ENCODE data around the gene CACNG3. TPM values are rescaled to one million over a fixed set of nuclear protein-coding genes. Genes with fewer than 3 reads are reported as not detected.

Gene CACNG3
- total and polyA plus RNA-seq, 2 of the 4 experiments (the other 2 are of a cell fraction), result not detected

DNA sequence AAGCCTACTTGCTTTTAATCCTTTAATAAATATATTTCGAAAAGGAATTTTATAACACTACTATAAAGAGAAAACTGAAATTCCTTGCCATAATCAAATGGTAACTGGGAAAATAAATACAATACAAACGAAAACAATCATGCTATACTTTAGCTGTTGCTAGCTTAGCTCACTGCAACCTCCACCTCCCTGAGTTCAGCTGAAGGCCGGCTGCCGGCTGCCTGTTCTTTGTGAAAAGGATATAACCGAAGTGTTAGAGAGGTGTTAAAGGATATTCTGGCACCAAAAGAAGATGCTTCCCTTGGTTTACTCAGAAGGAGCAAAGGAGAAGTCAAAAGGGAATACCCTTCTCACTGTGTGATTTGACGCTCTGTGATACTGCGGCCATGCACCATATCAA, 108.5 kb downstream of the CACNG3 start:
- Histone ChIP-seq H4K5ac (ENCODE audit: low read depth, low read length) (no peak overlapping the region), H3K9me3 (ENCODE audit: control insufficient read depth, insufficient read depth, low read length) (no peaks in the 10 kb centered on the region), H3K4me2 (ENCODE audit: low read depth, low read length) (no peak overlapping the region), H3K4ac (ENCODE audit: low read depth, low read length) (no peak overlapping the region), H4K91ac (ENCODE audit: insufficient read depth, low read depth, low read length) (no peak overlapping the region), H3K36me3 (ENCODE audit: control insufficient read depth, insufficient read depth, low read length) (no peaks in the 10 kb centered on the region), H2BK20ac (ENCODE audit: low read depth, low read length) (no peak overlapping the region), H4K8ac (ENCODE audit: low read depth in 2 of 2, low read length in 2 of 2) (no peak overlapping the region), H2AK5ac (ENCODE audit: low read depth, low read length) (no peak overlapping the region), H2BK5ac (ENCODE audit: low read depth, low read length, poor library complexity, severe bottlenecking) (no peak overlapping the region), H3K14ac (replicated peaks; ENCODE audit: low read depth, low read length) (no peak overlapping the region), H3K9ac (ENCODE audit: low read depth, low read length) (no peak overlapping the region), H3K27ac (ENCODE audit: insufficient read depth, low read length) (no peak overlapping the region), H2BK15ac (ENCODE audit: low read depth, low read length) (no peak overlapping the region), H2AFZ (replicated peaks; ENCODE audit: low read length, poor library complexity) (no peak overlapping the region), H3K18ac (ENCODE audit: low read depth, low read length) (no peak overlapping the region), H3K4me1 (ENCODE audit: control insufficient read depth, insufficient read depth, low read length) (no peaks in the 10 kb centered on the region), H3K9me1 (ENCODE audit: insufficient read depth, low read length) (no peaks in the 10 kb centered on the region), H3K4me3 (ENCODE audit: insufficient read depth, low read depth, low read length) (no peak overlapping the region), H2AK9ac (replicated peaks; ENCODE audit: low read depth, low read length, poor library complexity) (no peak overlapping the region), H3K79me1 (ENCODE audit: low read depth in 1 of 2, low read length in 2 of 2) (no peaks in the 10 kb centered on the region), H2BK120ac (ENCODE audit: low read depth, low read length) (no peak overlapping the region), H4K20me1 (ENCODE audit: insufficient read depth, low read length) (no peaks in the 10 kb centered on the region), H3K56ac (ENCODE audit: extremely low read depth, insufficient read depth, low read length) (no peak overlapping the region), H3K23ac (ENCODE audit: low read depth, low read length) (no peak overlapping the region), H3K27me3 (ENCODE audit: control insufficient read depth, insufficient read depth, low read length) (no peaks in the 10 kb centered on the region)
- no CpG with 5 or more reads among the region's 7 CpGs for WGBS, 2 experiments (ENCODE audit: extremely low coverage in 2 of 2, insufficient read length in 1 of 2)
- in situ Hi-C loops (cut with MboI; ENCODE audit: low sequenced_read_pairs) (no loop called here), intact Hi-C loops (cut with micrococcal nuclease) (no loop called here), dilution Hi-C loops (cut with HindIII; ENCODE audit: low sequenced_read_pairs, unreplicated experiment) (no loop called here)
- POLR2A ChIA-PET (ENCODE audit: unreplicated experiment), result no interaction called here
- CTCF ChIA-PET, result no interaction called here
- TF ChIP-seq RFX5 (IDR thresholded peaks at IDR 0.05; ENCODE audit: low read depth, low read length) (no peak), SMC3 (IDR thresholded peaks at IDR 0.05; ENCODE audit: low read depth, low read length) (no peak), RCOR1 (IDR thresholded peaks at IDR 0.05; ENCODE audit: insufficient replicate concordance, low read length) (no peak)
- TF ChIP-seq, protein P1, sequence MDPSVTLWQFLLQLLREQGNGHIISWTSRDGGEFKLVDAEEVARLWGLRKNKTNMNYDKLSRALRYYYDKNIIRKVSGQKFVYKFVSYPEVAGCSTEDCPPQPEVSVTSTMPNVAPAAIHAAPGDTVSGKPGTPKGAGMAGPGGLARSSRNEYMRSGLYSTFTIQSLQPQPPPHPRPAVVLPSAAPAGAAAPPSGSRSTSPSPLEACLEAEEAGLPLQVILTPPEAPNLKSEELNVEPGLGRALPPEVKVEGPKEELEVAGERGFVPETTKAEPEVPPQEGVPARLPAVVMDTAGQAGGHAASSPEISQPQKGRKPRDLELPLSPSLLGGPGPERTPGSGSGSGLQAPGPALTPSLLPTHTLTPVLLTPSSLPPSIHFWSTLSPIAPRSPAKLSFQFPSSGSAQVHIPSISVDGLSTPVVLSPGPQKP (IDR thresholded peaks at IDR 0.05; ENCODE audit: borderline replicate concordance, low read depth, low read length), result no peak
- no TSS peak for BruUV-seq (replicated peaks)
- ATAC-seq (ENCODE audit: low read depth) (no peak), DNase-seq (no peak)
